ENCODE results near the gene PRR36.

Gene PRR36

GRCh38 chr19:7888826-7889217, 14.6 kb upstream of the PRR36 start:
- Histone ChIP-seq H3K4me3 (replicated peaks; ENCODE audit: insufficient read depth, low read length) (no peak overlapping the region), H3K27ac (replicated peaks) (no peak overlapping the region), H3K27me3 (ENCODE audit: insufficient read depth, poor library complexity, severe bottlenecking) (peaks cover 21% of the 10 kb centered on the region)
- no peak for DNase-seq (ENCODE audit: low read depth in 1 of 2, low spot score in 1 of 2)
- TF ChIP-seq POLR2AphosphoS5 (IDR thresholded peaks at IDR 0.05; ENCODE audit: low read depth) (no peak), CTCF (IDR thresholded peaks at IDR 0.05; ENCODE audit: insufficient read depth, low read length) (no peak), SPI1 (IDR thresholded peaks at IDR 0.05; ENCODE audit: borderline replicate concordance, low read depth) (no peak), GABPA (IDR thresholded peaks at IDR 0.05; ENCODE audit: low read depth) (no peak)
- TF ChIP-seq, protein P1, sequence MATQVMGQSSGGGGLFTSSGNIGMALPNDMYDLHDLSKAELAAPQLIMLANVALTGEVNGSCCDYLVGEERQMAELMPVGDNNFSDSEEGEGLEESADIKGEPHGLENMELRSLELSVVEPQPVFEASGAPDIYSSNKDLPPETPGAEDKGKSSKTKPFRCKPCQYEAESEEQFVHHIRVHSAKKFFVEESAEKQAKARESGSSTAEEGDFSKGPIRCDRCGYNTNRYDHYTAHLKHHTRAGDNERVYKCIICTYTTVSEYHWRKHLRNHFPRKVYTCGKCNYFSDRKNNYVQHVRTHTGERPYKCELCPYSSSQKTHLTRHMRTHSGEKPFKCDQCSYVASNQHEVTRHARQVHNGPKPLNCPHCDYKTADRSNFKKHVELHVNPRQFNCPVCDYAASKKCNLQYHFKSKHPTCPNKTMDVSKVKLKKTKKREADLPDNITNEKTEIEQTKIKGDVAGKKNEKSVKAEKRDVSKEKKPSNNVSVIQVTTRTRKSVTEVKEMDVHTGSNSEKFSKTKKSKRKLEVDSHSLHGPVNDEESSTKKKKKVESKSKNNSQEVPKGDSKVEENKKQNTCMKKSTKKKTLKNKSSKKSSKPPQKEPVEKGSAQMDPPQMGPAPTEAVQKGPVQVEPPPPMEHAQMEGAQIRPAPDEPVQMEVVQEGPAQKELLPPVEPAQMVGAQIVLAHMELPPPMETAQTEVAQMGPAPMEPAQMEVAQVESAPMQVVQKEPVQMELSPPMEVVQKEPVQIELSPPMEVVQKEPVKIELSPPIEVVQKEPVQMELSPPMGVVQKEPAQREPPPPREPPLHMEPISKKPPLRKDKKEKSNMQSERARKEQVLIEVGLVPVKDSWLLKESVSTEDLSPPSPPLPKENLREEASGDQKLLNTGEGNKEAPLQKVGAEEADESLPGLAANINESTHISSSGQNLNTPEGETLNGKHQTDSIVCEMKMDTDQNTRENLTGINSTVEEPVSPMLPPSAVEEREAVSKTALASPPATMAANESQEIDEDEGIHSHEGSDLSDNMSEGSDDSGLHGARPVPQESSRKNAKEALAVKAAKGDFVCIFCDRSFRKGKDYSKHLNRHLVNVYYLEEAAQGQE (IDR thresholded peaks at IDR 0.05; ENCODE audit: insufficient replicate concordance, low read depth): no peak

DNA sequence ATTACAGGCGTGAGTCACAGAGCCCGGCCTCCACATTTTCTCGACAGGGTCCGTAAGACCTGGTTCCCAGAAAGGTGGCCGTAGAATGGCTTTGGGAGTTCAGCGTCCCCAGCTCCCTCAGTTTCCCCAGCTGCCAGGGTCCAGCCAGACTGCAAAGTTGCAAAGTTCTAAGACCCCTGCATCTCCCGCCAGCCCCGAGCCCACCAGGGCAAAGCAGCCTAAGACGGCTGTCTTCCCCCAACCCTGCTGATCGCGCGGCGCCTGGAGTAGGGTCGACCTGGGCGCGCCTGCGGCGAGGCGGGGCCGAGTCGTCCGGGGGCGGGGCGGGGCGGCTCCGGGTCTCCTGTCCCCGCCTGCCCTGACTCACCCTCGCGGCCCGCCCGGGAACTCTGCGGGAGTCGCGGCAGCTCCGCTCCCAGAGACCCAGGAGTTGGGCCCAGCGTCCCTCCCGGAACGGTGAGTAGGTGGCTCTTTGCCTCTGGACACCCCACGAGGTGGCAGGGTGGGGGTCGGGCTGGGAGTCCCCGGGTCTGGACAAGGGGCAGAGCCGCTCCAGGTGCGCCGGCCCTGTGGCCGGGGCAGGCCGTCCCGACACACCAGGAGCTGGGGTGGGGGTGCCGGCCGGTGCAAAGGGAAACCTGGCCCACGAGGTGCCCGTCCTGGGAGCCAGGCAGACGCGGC, 14.1 kb upstream of the PRR36 start, which contains the start of gene LRRC8E:
TSS of gene LRRC8E (plus strand) at position 366 of the 681 bp plus-strand sequence. CDS start 7,094 bp downstream, outside the sequence.
- no peak for DNase-seq (ENCODE audit: low read depth in 1 of 2, low spot score in 1 of 2)
- TF ChIP-seq GABPA (IDR thresholded peaks at IDR 0.05; ENCODE audit: low read depth): no peak
- TF ChIP-seq CTCF (IDR thresholded peaks at IDR 0.05; ENCODE audit: insufficient read depth, low read length): no peak
- TF ChIP-seq SPI1 (IDR thresholded peaks at IDR 0.05; ENCODE audit: borderline replicate concordance, low read depth): no peak
- TF ChIP-seq POLR2AphosphoS5 (IDR thresholded peaks at IDR 0.05; ENCODE audit: low read depth): no peak
- H3K27me3 ChIP-seq (ENCODE audit: insufficient read depth, poor library complexity, severe bottlenecking): peaks cover 21% of the 10 kb centered on the region

GRCh38 chr19:7887408-7888144, 13.4 kb upstream of the PRR36 start:
- no peak overlapping the region for H3K27ac ChIP-seq (replicated peaks)
- no peak for DNase-seq (ENCODE audit: low read depth in 1 of 2, low spot score in 1 of 2)
- TF ChIP-seq SPI1 (IDR thresholded peaks at IDR 0.05; ENCODE audit: borderline replicate concordance, low read depth) (peak; percentile 95), GABPA (IDR thresholded peaks at IDR 0.05; ENCODE audit: low read depth) (no peak), POLR2AphosphoS5 (IDR thresholded peaks at IDR 0.05; ENCODE audit: low read depth) (no peak), CTCF (IDR thresholded peaks at IDR 0.05; ENCODE audit: insufficient read depth, low read length) (no peak)
- no peak overlapping the region for H3K4me3 ChIP-seq (replicated peaks; ENCODE audit: insufficient read depth, low read length)
- H3K27me3 ChIP-seq (ENCODE audit: insufficient read depth, poor library complexity, severe bottlenecking): peaks cover 21% of the 10 kb centered on the region

More for the DNA sequence above, 14.1 kb upstream of the PRR36 start, which contains the start of gene LRRC8E:
- no peak within 1 kb of the TSS for H3K4me3 ChIP-seq (replicated peaks; ENCODE audit: insufficient read depth, low read length)
- H3K27ac ChIP-seq (replicated peaks): no peak within 1 kb of the TSS

DNA sequence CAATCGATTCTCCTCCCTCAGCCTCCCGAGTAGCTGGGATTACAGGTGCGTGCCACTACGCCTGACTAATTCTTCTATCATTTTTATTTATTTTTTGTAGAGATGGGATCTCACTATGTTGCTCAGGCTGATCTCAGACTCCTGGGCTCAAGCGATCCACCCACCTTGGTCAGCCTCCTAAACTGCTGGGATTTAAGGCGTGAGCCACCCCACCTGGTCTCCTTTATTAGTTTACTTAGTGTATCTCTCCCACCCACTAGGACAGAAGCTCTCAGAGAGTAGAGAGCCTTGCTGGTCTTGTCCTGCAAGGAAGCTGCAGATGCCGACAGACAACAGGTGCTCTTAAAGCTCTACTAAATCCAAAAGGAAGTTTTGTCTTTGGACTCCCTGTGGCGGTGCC, 11.6 kb upstream of the PRR36 start:
- DNase-seq (ENCODE audit: low read depth in 1 of 2, low spot score in 1 of 2): no peak
- Histone ChIP-seq H3K27ac (replicated peaks) (no peak overlapping the region), H3K27me3 (ENCODE audit: insufficient read depth, poor library complexity, severe bottlenecking) (peaks cover 21% of the 10 kb centered on the region), H3K4me3 (replicated peaks; ENCODE audit: insufficient read depth, low read length) (no peak overlapping the region)
- TF ChIP-seq GABPA (IDR thresholded peaks at IDR 0.05; ENCODE audit: low read depth): no peak
- TF ChIP-seq, protein P1 (IDR thresholded peaks at IDR 0.05; ENCODE audit: insufficient replicate concordance, low read depth): no peak
- TF ChIP-seq POLR2AphosphoS5 (IDR thresholded peaks at IDR 0.05; ENCODE audit: low read depth): no peak
- TF ChIP-seq CTCF (IDR thresholded peaks at IDR 0.05; ENCODE audit: insufficient read depth, low read length): no peak
- TF ChIP-seq SPI1 (IDR thresholded peaks at IDR 0.05; ENCODE audit: borderline replicate concordance, low read depth): no peak
